CD14-positive monocyte (primary cell): ENCODE data around the gene NXPH4. TPM values are rescaled to one million over a fixed set of nuclear protein-coding genes. Genes with fewer than 3 reads are reported as not detected.
A peak's percentile ranks its signal among the peaks of the same experiment; 100 is the strongest.

Source experiments
- DNase-seq, 3 donors: peaks; one replicate each; pipeline ENCODE4 v3.0.0-alpha.2; 2011 to 2022
- H2AFZ ChIP-seq: 2 replicates; pipeline ENCODE4 v1.6.0; 2012; ENCODE audit warnings: mild to moderate bottlenecking, low read depth, low read length, inconsistent platforms; ENCODE audit not compliant: insufficient read depth, poor library complexity, severe bottlenecking
- H3K27ac ChIP-seq, 2 donors: 1 replicate in 1 of 2; 2 replicates in 1 of 2; pipeline ENCODE4 v1.5.1; 2012 to 2013; ENCODE audit warnings: low read length in 2 of 2, control low read depth in 1 of 2, inconsistent platforms in 1 of 2, low read depth in 1 of 2, mild to moderate bottlenecking in 1 of 2
- H3K27me3 ChIP-seq, 2 donors: one replicate each; pipeline versions ENCODE4 v1.6.0 to v1.6.1; 2011 to 2013; ENCODE audit warnings: low read length in 2 of 2; ENCODE audit not compliant: control insufficient read depth in 2 of 2, insufficient read depth in 2 of 2
- H3K36me3 ChIP-seq, 2 donors: replicated peaks in 1 of 2; 1 replicate in 1 of 2; 2 replicates in 1 of 2; pipeline versions ENCODE4 v1.5.1 to v1.6.1; 2012 to 2013; ENCODE audit warnings: low read length in 2 of 2, control low read depth in 1 of 2, inconsistent platforms in 1 of 2, mild to moderate bottlenecking in 1 of 2; ENCODE audit not compliant: insufficient read depth in 2 of 2, control insufficient read depth in 1 of 2
- H3K4me1 ChIP-seq, 2 donors: 1 replicate in 1 of 2; 2 replicates in 1 of 2; pipeline versions ENCODE4 v1.5.1 to v1.6.1; 2012 to 2013; ENCODE audit warnings: low read length in 2 of 2, control low read depth in 1 of 2, inconsistent platforms in 1 of 2, mild to moderate bottlenecking in 1 of 2, moderate library complexity in 1 of 2; ENCODE audit not compliant: insufficient read depth in 2 of 2, control insufficient read depth in 1 of 2
- H3K4me2 ChIP-seq: replicated peaks from 2 replicates; pipeline ENCODE3; 2012; ENCODE audit warnings: low read length, moderate library complexity, mild to moderate bottlenecking; ENCODE audit not compliant: poor library complexity, severe bottlenecking; ENCODE audit errors: extremely low read depth
- H3K4me3 ChIP-seq, 3 experiments: fragments of 200-600 bp in 1 of 3; sonication (generic) in 1 of 3; replicated peaks in 1 of 3; 1 replicate in 2 of 3; 2 replicates in 1 of 3; pipeline ENCODE4 v1.5.1; 2011 to 2013; ENCODE audit warnings: low read length in 3 of 3, mild to moderate bottlenecking in 3 of 3, control low read depth in 2 of 3, low read depth in 2 of 3, inconsistent platforms in 1 of 3, moderate library complexity in 1 of 3
- H3K79me2 ChIP-seq: 2 replicates; pipeline ENCODE4 v1.6.0; 2012; ENCODE audit warnings: mild to moderate bottlenecking, control low read depth, inconsistent platforms, low read length, moderate library complexity; ENCODE audit not compliant: insufficient read depth
- H3K9ac ChIP-seq: 2 replicates; pipeline ENCODE4 v1.6.0; 2017; ENCODE audit warnings: low read length, mild to moderate bottlenecking; ENCODE audit not compliant: insufficient read depth, poor library complexity, severe bottlenecking
- H3K9me3 ChIP-seq, 2 donors: replicated peaks in 1 of 2; 1 replicate in 1 of 2; 2 replicates in 1 of 2; pipeline versions ENCODE4 v1.5.1 to v1.6.1; 2012 to 2013; ENCODE audit warnings: low read length in 2 of 2, control low read depth in 1 of 2; ENCODE audit not compliant: control insufficient read depth in 1 of 2, insufficient read depth in 1 of 2
- H4K20me1 ChIP-seq: 2 replicates; pipeline ENCODE4 v1.6.0; 2012; ENCODE audit warnings: mild to moderate bottlenecking, low read length, control low read depth, moderate library complexity; ENCODE audit not compliant: insufficient read depth
- H3K27ac Mint-ChIP-seq, 7 donors: one replicate each; pipeline ENCODE4 v1.8.0; 2020; ENCODE audit warnings: mild to moderate bottlenecking in 7 of 7, mixed read lengths in 7 of 7, moderate library complexity in 6 of 7, inconsistent platforms in 2 of 7
- H3K27me3 Mint-ChIP-seq, 3 donors: one replicate each; pipeline ENCODE4 v1.8.0; 2021 to 2022; ENCODE audit warnings: low read depth in 3 of 3, mild to moderate bottlenecking in 3 of 3, mixed read lengths in 3 of 3, moderate library complexity in 3 of 3, inconsistent platforms in 1 of 3
- H3K36me3 Mint-ChIP-seq, 2 donors: one replicate each; pipeline ENCODE4 v1.8.0; 2020; ENCODE audit warnings: mixed read lengths in 2 of 2, inconsistent platforms in 1 of 2, mild to moderate bottlenecking in 1 of 2
- H3K4me1 Mint-ChIP-seq: one replicate; pipeline ENCODE4 v1.8.0; 2020; ENCODE audit warnings: mild to moderate bottlenecking, mixed read lengths
- H3K4me3 Mint-ChIP-seq, 2 donors: one replicate each; pipeline ENCODE4 v1.8.0; 2020; ENCODE audit warnings: mild to moderate bottlenecking in 2 of 2, mixed read lengths in 2 of 2, moderate library complexity in 1 of 2
- H3K9me3 Mint-ChIP-seq, 7 donors: one replicate each; pipeline ENCODE4 v1.8.0; 2020 to 2022; ENCODE audit warnings: mixed read lengths in 7 of 7, mild to moderate bottlenecking in 6 of 7, moderate library complexity in 6 of 7, inconsistent platforms in 2 of 7
- CTCF ChIP-seq: fragments of 200-600 bp; IDR thresholded peaks from one replicate; pipeline ENCODE4 v1.8.0; 2022; ENCODE audit warnings: antibody characterized with exemption, mild to moderate bottlenecking
- WGBS: methylation state at CpG from one replicate; pipeline ENCODE4 v1.1.5; 2013; ENCODE audit warnings: missing lambda C conversion rate; ENCODE audit not compliant: insufficient coverage; 5-methylcytosine and 5-hydroxymethylcytosine counted together
- intact Hi-C, 2 donors: fragments of 100-400 bp; cut with micrococcal nuclease; formaldehyde crosslinking; loops; one replicate each; pipeline versions ENCODE4 v1.15.0 to v1.15.1; 2023
- polyA plus RNA-seq, 3 donors: library from polyadenylated mRNA; depleted of rRNA in 1 of 3; unstranded in 2 of 3; stranded (reverse) in 1 of 3; fragments of 300-500 nt in 2 of 3; fragments of >200 nt in 1 of 3; fragmentation: Illumina TruSeq in 2 of 3; gene quantifications; 1 replicate in 2 of 3; 2 replicates in 1 of 3; pipeline ENCODE4 v1.2.3, GENCODE V29; 2012 to 2021

The NXPH4 gene
- polyA plus RNA-seq, 3 donors: not detected

DNA sequence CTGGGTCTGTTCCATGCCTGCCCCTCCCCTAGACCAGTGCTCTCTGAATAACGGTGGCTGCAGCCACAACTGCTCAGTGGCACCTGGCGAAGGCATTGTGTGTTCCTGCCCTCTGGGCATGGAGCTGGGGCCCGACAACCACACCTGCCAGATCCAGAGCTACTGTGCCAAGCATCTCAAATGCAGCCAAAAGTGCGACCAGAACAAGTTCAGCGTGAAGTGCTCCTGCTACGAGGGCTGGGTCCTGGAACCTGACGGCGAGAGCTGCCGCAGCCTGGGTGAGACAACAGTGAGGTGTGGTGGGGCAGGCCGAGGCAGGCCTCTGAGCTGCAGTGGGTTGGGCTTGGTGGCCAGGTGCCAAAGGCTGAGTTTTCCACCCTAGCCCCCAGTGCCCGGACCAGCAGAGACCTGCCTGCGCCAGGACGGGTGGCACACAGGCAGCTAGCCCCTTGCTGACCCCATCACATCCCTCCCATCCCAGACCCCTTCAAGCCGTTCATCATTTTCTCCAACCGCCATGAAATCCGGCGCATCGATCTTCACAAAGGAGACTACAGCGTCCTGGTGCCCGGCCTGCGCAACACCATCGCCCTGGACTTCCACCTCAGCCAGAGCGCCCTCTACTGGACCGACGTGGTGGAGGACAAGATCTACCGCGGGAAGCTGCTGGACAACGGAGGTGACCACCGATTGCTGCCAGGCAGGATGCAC, 41.0 kb upstream of the NXPH4 start:
- peak overlapping the region in 4 of 7 donors; percentile 10 to 80 (median 48) for H3K27ac Mint-ChIP-seq
- peaks cover 94 to 100% of the 10 kb centered on the region in 2 donors for H3K36me3 Mint-ChIP-seq
- Histone ChIP-seq H3K9ac (no peak overlapping the region), H2AFZ (no peak overlapping the region), H3K4me3 (no peak overlapping the region), H3K36me3 (peaks cover 92 to 98% of the 10 kb centered on the region in 2 donors), H3K4me1 (no peaks in the 10 kb centered on the region), H3K27me3 (no peaks in the 10 kb centered on the region), H4K20me1 (peaks cover 97% of the 10 kb centered on the region), H3K79me2 (no peaks in the 10 kb centered on the region), H3K27ac (no peak overlapping the region), H3K4me2 (no peak overlapping the region), H3K9me3 (no peaks in the 10 kb centered on the region)
- DNase-seq: peak; percentile 60 to 71 (median 61)
- H3K4me1 Mint-ChIP-seq: peaks cover 12% of the 10 kb centered on the region
- 78% methylated on average over 24 of the region's 29 CpGs for WGBS
- intact Hi-C loops: loop anchor here (1.0 to 5.0 kb wide), 2 partner anchors 51 to 108 kb away; no protein-coding TSS in a partner anchor
- TF ChIP-seq CTCF: peak; percentile 79
- peaks cover 3 to 7% (median 7%) of the 10 kb centered on the region in 3 donors for H3K27me3 Mint-ChIP-seq
- H3K9me3 Mint-ChIP-seq: peaks cover 0 to 4% (median 0%) of the 10 kb centered on the region in 7 donors
- H3K4me3 Mint-ChIP-seq: no peak overlapping the region

DNA sequence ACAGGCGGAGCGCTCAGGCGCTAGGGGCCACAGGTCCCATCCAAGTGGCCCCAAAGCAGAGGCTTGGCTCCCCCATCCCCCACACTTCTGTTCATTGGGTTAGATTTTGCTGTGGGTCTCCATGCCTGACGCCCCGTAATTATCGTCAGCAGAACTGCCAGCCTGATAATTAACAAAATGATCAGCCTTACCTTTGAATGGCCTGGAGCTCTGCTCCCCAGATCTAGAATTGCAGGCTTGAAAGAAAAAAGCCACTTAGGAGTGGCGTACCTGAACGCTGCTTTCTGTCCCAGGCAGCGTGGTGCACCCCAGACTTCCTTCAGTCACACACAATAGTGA, 40.5 kb upstream of the NXPH4 start:
- Histone ChIP-seq H4K20me1 (peaks cover 97% of the 10 kb centered on the region), H3K27ac (no peak overlapping the region), H3K36me3 (peaks cover 92 to 98% of the 10 kb centered on the region in 2 donors), H3K27me3 (no peaks in the 10 kb centered on the region), H3K9ac (no peak overlapping the region), H3K4me2 (no peak overlapping the region), H3K4me3 (no peak overlapping the region), H2AFZ (no peak overlapping the region), H3K79me2 (no peaks in the 10 kb centered on the region), H3K9me3 (no peaks in the 10 kb centered on the region), H3K4me1 (no peaks in the 10 kb centered on the region)
- Mint-ChIP-seq H3K27ac (no peak overlapping the region), H3K27me3 (peaks cover 3 to 7% (median 6%) of the 10 kb centered on the region in 3 donors), H3K9me3 (peaks cover 0 to 4% (median 0%) of the 10 kb centered on the region in 7 donors), H3K36me3 (peaks cover 92 to 100% of the 10 kb centered on the region in 2 donors), H3K4me1 (peaks cover 9% of the 10 kb centered on the region), H3K4me3 (no peak overlapping the region)
- WGBS: 90% methylated on average over 3 of the region's 9 CpGs
- intact Hi-C loops: loop anchor here (1.0 to 5.0 kb wide), 2 partner anchors 52 to 109 kb away; no protein-coding TSS in a partner anchor
- DNase-seq: no peak
- peak; percentile 57 for TF ChIP-seq CTCF
